Measurements from ENCODE around the gene QRSL1. TPM values are rescaled to one million over a fixed set of nuclear protein-coding genes. Genes with fewer than 3 reads are reported as not detected.

Gene QRSL1
- total RNA-seq, 1 experiment from 2014 or later, result 19.5 TPM

DNA sequence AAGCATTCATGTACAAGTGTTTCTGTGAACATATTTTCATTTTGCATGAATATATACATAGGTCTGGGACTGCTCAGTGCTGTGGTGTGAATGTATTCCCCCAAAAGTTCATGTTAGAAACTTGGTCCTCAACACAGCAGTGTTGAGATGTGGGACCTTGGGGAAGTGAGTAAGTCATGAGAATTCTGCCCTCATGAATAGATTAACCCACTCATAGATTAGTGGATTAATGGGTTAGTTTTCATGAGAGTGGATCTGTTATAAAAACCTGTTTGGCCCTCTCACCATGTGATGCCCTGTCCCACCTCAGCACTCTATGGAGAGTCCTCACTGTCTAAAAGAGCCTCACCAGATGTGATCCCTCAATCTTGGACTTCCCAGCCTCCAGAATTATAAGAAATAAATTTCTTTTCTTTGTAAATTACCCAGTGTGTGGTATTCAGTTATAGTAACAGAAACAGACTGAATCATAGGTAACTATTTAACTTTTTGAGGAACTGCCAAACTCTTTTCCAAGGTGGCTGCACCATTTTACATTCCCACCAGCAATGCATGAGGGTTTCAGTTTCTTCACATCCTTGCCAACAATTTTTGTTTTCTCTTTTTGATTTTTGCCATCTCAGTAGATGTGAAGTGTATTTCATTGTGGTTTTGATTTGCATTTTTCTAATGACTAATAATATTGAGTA, 45.3 kb downstream of the QRSL1 start:
- no peak for DNase-seq
- Histone ChIP-seq H4K5ac (ENCODE audit: insufficient read length, low read depth, low read length) (no peak overlapping the region), H2AK5ac (ENCODE audit: insufficient read length, low read length) (no peak overlapping the region), H3K23me2 (ENCODE audit: insufficient read length, low read depth, low read length, poor library complexity, severe bottlenecking) (no peaks in the 10 kb centered on the region), H4K20me1 (ENCODE audit: control insufficient read depth, insufficient read depth, insufficient read length) (no peaks in the 10 kb centered on the region), H3K14ac (ENCODE audit: insufficient read depth, low read length) (no peak overlapping the region), H3K4ac (ENCODE audit: low read depth, low read length) (no peak overlapping the region), H4K8ac (replicated peaks; ENCODE audit: insufficient read length, low read depth, low read length) (no peak overlapping the region), H2BK15ac (ENCODE audit: low read depth, low read length) (no peak overlapping the region), H2BK20ac (ENCODE audit: low read depth, low read length, poor library complexity, severe bottlenecking) (no peak overlapping the region), H2BK12ac (ENCODE audit: insufficient read length, low read depth, low read length) (no peak overlapping the region), H2AFZ (ENCODE audit: low read length) (no peak overlapping the region), H3K27me3 (ENCODE audit: insufficient read depth, low read length) (no peaks in the 10 kb centered on the region), H3K27ac (ENCODE audit: insufficient read length, low read depth, low read length) (no peak overlapping the region), H3K56ac (ENCODE audit: insufficient read length, low read depth, low read length) (no peak overlapping the region), H3K4me1 (ENCODE audit: insufficient read depth, low read length) (no peaks in the 10 kb centered on the region; the same call in 1 of the 2 replicates), H3T11ph (ENCODE audit: low read length) (no peak overlapping the region), H3K23ac (ENCODE audit: insufficient read length, low read depth, low read length) (no peak overlapping the region), H3K9ac (ENCODE audit: extremely low read depth, insufficient read length, low read length) (no peak overlapping the region), H2BK5ac (ENCODE audit: insufficient read length, low read length) (no peak overlapping the region), H4K91ac (ENCODE audit: insufficient read length, low read depth, low read length) (no peak overlapping the region), H3K79me2 (ENCODE audit: insufficient read depth, low read length) (no peaks in the 10 kb centered on the region), H3K18ac (ENCODE audit: insufficient read length, low read depth, low read length) (no peak overlapping the region), H3K4me2 (ENCODE audit: insufficient read depth, insufficient read length, low read length) (no peak overlapping the region), H3K79me1 (ENCODE audit: insufficient read depth, low read depth, low read length, poor library complexity, severe bottlenecking) (no peaks in the 10 kb centered on the region), H3K9me3 (ENCODE audit: control insufficient read depth, low read depth, low read length) (no peaks in the 10 kb centered on the region), H2BK120ac (ENCODE audit: low read depth, low read length, poor library complexity, severe bottlenecking) (no peak overlapping the region)
- Mint-ChIP-seq H3K4me3 (no peak overlapping the region), H3K36me3 (ENCODE audit: insufficient read depth in 1 of 3, low read depth in 3 of 3) (peaks cover 0 to 5% (median 0%) of the 10 kb centered on the region in 3 experiments; a peak in 4 of 7 replicates), H3K27me3 (ENCODE audit: low read depth) (no peaks in the 10 kb centered on the region), H3K27ac (no peak overlapping the region), H3K9me3 (peaks cover 0 to 3% of the 10 kb centered on the region in 2 experiments; a peak in 3 of 5 replicates), H3K4me1 (peaks cover 20 to 24% of the 10 kb centered on the region in 2 experiments)
- TF ChIP-seq, protein P1, sequence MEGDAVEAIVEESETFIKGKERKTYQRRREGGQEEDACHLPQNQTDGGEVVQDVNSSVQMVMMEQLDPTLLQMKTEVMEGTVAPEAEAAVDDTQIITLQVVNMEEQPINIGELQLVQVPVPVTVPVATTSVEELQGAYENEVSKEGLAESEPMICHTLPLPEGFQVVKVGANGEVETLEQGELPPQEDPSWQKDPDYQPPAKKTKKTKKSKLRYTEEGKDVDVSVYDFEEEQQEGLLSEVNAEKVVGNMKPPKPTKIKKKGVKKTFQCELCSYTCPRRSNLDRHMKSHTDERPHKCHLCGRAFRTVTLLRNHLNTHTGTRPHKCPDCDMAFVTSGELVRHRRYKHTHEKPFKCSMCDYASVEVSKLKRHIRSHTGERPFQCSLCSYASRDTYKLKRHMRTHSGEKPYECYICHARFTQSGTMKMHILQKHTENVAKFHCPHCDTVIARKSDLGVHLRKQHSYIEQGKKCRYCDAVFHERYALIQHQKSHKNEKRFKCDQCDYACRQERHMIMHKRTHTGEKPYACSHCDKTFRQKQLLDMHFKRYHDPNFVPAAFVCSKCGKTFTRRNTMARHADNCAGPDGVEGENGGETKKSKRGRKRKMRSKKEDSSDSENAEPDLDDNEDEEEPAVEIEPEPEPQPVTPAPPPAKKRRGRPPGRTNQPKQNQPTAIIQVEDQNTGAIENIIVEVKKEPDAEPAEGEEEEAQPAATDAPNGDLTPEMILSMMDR (conservative IDR thresholded peaks at IDR 0.05), result no peak

Measured in H9 (cell line).